Smooth muscle cell of the pulmonary artery (primary cell): ENCODE results near the gene P3H2. TPM values are rescaled to one million over a fixed set of nuclear protein-coding genes. Genes with fewer than 3 reads are reported as not detected.

ENCODE experiments used
- total RNA-seq: library from RNA; depleted of rRNA; stranded (reverse); fragments of >200 nt; gene quantifications from 2 replicates; pipeline ENCODE4 v1.2.3, GENCODE V29; 2014

P3H2 gene, protein sequence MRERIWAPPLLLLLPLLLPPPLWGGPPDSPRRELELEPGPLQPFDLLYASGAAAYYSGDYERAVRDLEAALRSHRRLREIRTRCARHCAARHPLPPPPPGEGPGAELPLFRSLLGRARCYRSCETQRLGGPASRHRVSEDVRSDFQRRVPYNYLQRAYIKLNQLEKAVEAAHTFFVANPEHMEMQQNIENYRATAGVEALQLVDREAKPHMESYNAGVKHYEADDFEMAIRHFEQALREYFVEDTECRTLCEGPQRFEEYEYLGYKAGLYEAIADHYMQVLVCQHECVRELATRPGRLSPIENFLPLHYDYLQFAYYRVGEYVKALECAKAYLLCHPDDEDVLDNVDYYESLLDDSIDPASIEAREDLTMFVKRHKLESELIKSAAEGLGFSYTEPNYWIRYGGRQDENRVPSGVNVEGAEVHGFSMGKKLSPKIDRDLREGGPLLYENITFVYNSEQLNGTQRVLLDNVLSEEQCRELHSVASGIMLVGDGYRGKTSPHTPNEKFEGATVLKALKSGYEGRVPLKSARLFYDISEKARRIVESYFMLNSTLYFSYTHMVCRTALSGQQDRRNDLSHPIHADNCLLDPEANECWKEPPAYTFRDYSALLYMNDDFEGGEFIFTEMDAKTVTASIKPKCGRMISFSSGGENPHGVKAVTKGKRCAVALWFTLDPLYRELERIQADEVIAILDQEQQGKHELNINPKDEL
- total RNA-seq = 23.8 and 25.7 TPM in 2 replicates

GRCh38 chr3:190120269-190121060, at the start of gene P3H2:
Gene P3H2, minus strand, starts transcription at chr3:190120897. Its CDS starts 166 bp downstream, at chr3:190120731.

Other genes with a start within 250 kb of the P3H2 start
- gene CLDN1, start 201.5 kb upstream of the P3H2 start, total RNA-seq = 0.20 and 4.1 TPM in 2 replicates